Trophoblast cell (in vitro differentiated cells and primary cell): ENCODE results near the gene MEAK7.

Source experiments
- DNase-seq, 2 donors: peaks; one replicate each; pipeline ENCODE4 v3.0.0-alpha.2; 2016
- H2AFZ ChIP-seq: 2 replicates; pipeline ENCODE4 v1.6.1; 2013; ENCODE audit warnings: low read length, moderate library complexity, mild to moderate bottlenecking; ENCODE audit not compliant: insufficient read depth, poor library complexity
- H2AK5ac ChIP-seq: 2 replicates; pipeline ENCODE4 v1.6.1; 2013; ENCODE audit warnings: mild to moderate bottlenecking, low read length
- H2BK120ac ChIP-seq: 2 replicates; pipeline ENCODE4 v1.6.1; 2013; ENCODE audit warnings: low read length, mild to moderate bottlenecking, moderate library complexity; ENCODE audit not compliant: insufficient read depth, poor library complexity
- H2BK12ac ChIP-seq: 2 replicates; pipeline ENCODE4 v1.6.1; 2013; ENCODE audit warnings: mild to moderate bottlenecking, low read length, moderate library complexity
- H2BK5ac ChIP-seq: 2 replicates; pipeline ENCODE4 v1.6.1; 2013; ENCODE audit warnings: low read length, low read depth, moderate library complexity, mild to moderate bottlenecking; ENCODE audit not compliant: poor library complexity
- H3K14ac ChIP-seq: 2 replicates; pipeline ENCODE4 v1.6.1; 2013; ENCODE audit warnings: mild to moderate bottlenecking, low read length
- H3K18ac ChIP-seq: 2 replicates; pipeline ENCODE4 v1.6.1; 2013; ENCODE audit warnings: mild to moderate bottlenecking, low read length
- H3K23ac ChIP-seq: 2 replicates; pipeline ENCODE4 v1.6.1; 2013; ENCODE audit warnings: low read length
- H3K27ac ChIP-seq: 2 replicates; pipeline ENCODE4 v1.5.1; 2013; ENCODE audit warnings: low read depth, mild to moderate bottlenecking, inconsistent platforms, low read length, moderate library complexity
- H3K27me3 ChIP-seq: 2 replicates; pipeline ENCODE4 v1.6.1; 2013; ENCODE audit warnings: inconsistent platforms, mild to moderate bottlenecking, low read length, moderate library complexity; ENCODE audit not compliant: insufficient read depth
- H3K36me3 ChIP-seq, 2 experiments: 1 replicate in 1 of 2; 2 replicates in 1 of 2; pipeline ENCODE4 v1.6.1; 2013; ENCODE audit warnings: low read length in 2 of 2, mild to moderate bottlenecking in 2 of 2, moderate library complexity in 1 of 2; ENCODE audit not compliant: insufficient read depth in 2 of 2, control insufficient read depth in 1 of 2
- H3K4ac ChIP-seq: 2 replicates; pipeline ENCODE4 v1.6.1; 2013; ENCODE audit warnings: low read depth, mild to moderate bottlenecking, low read length, moderate library complexity
- H3K4me1 ChIP-seq, 2 experiments: 1 replicate in 1 of 2; 2 replicates in 1 of 2; pipeline ENCODE4 v1.6.1; 2013; ENCODE audit warnings: low read length in 2 of 2, mild to moderate bottlenecking in 2 of 2, moderate library complexity in 1 of 2; ENCODE audit not compliant: insufficient read depth in 2 of 2, control insufficient read depth in 1 of 2
- H3K4me2 ChIP-seq: 2 replicates; pipeline ENCODE4 v1.6.1; 2013; ENCODE audit warnings: inconsistent platforms, mild to moderate bottlenecking, low read length, moderate library complexity
- H3K4me3 ChIP-seq: 2 replicates; pipeline ENCODE4 v1.5.1; 2013; ENCODE audit warnings: mild to moderate bottlenecking, low read depth, low read length, inconsistent platforms
- H3K79me1 ChIP-seq: one replicate; pipeline ENCODE4 v1.6.1; 2013; ENCODE audit warnings: low read length
- H3K79me2 ChIP-seq: 2 replicates; pipeline ENCODE4 v1.6.1; 2013; ENCODE audit warnings: low read length, mild to moderate bottlenecking; ENCODE audit not compliant: control insufficient read depth, insufficient read depth, poor library complexity
- H3K9ac ChIP-seq: 2 replicates; pipeline ENCODE4 v1.6.1; 2013; ENCODE audit warnings: mild to moderate bottlenecking, low read length
- H3K9me3 ChIP-seq: 2 replicates; pipeline ENCODE4 v1.6.1; 2013; ENCODE audit warnings: low read depth, mild to moderate bottlenecking, control low read depth, inconsistent platforms, low read length; ENCODE audit not compliant: insufficient read depth
- H4K12ac ChIP-seq: 2 replicates; pipeline ENCODE4 v1.6.1; 2013; ENCODE audit warnings: low read depth, mild to moderate bottlenecking, low read length, moderate library complexity
- H4K8ac ChIP-seq: 2 replicates; pipeline ENCODE4 v1.6.1; 2013; ENCODE audit warnings: low read depth, mild to moderate bottlenecking, low read length, moderate library complexity
- H4K91ac ChIP-seq: one replicate; pipeline ENCODE4 v1.6.1; 2013; ENCODE audit warnings: low read depth, mild to moderate bottlenecking, low read length, moderate library complexity
- WGBS: extraction: QIAGEN DNeasy Blood & Tissue Kit; methylation state at CpG from one replicate; pipeline ENCODE4 v1.1.7; 2013; ENCODE audit warnings: missing lambda C conversion rate; ENCODE audit not compliant: insufficient read length, insufficient coverage; ENCODE audit errors: extremely low coverage; 5-methylcytosine and 5-hydroxymethylcytosine counted together

MEAK7 gene

DNA sequence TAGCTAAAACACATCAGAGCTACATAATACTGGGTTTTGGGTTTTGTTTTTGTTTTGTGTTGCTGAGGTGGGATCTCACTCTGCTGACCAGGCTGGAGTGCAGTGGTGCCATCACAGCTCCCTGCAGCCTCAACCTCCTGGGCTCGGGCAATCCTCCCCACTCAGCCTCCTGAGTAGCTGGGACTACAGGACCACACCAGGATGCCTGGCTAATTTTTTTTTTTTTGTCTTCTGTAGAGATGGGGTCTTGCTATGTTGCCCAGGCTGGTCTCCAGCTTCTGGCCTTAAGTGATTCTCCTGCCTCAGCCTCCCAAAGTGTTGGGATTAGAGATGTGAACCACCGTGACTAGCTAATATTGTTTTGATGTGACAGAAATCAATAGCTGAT lies 6.2 kb downstream of the MEAK7 start:
- no CpG with 5 or more reads among the region's 2 CpGs for WGBS

DNA sequence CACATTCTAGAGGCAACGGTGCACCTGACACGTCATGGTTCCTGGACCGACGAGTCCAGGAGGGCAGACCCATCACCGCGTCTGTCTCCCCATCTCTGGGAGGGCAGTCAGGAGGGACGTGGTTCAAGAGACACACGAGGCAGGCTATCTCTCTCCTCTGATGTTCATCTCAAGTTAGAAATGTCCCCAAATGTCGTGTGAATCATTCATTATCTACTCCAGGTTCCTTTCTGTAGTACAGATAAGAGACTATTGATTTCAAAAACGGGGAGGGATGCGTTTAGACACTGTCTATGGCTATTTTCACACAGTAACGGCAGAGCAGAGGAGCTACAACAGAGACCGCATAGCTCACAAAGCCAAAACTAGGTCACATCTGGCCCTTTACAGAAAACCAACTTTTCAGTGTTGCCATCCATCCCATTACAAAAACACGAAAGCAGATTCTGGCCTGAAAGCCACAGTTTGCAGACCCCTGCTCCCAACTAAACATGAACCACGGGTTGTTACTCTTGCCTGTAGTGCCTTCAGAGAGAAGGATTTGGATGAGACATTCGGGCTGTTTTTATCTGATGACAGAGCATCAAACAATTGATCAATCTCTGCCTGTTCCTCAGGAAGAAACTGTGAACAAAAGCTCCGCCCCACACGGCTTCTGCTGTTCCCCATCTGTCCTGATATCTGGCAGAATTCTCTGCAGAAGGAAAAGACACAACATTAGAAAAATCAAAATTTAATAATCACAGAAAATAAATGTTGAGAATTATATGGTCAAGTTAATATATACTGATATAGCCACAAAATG lies 6.8 kb downstream of the MEAK7 start:
- Histone ChIP-seq H3K79me2 (no peaks in the 10 kb centered on the region), H3K27me3 (no peaks in the 10 kb centered on the region), H3K4ac (no peak overlapping the region), H3K9me3 (peaks cover 7% of the 10 kb centered on the region), H3K36me3 (peaks cover 25 to 38% of the 10 kb centered on the region in 2 experiments), H3K14ac (no peak overlapping the region), H2AK5ac (no peak overlapping the region), H3K18ac (no peak overlapping the region), H3K23ac (no peak overlapping the region), H2BK12ac (no peak overlapping the region), H3K79me1 (no peaks in the 10 kb centered on the region), H4K91ac (no peak overlapping the region), H3K9ac (no peak overlapping the region), H3K27ac (no peak overlapping the region), H2BK5ac (no peak overlapping the region), H3K4me3 (no peak overlapping the region), H3K4me1 (peaks cover 14 to 27% of the 10 kb centered on the region in 2 experiments), H4K12ac (no peak overlapping the region), H3K4me2 (no peak overlapping the region), H2BK120ac (no peak overlapping the region), H4K8ac (no peak overlapping the region), H2AFZ (no peak overlapping the region)
- WGBS, result no CpG with 5 or more reads among the region's 18 CpGs
- DNase-seq, result no peak

More for the DNA sequence above, 6.2 kb downstream of the MEAK7 start:
- H4K91ac ChIP-seq, result no peak overlapping the region
- no peak overlapping the region for H4K8ac ChIP-seq
- no peak overlapping the region for H3K23ac ChIP-seq
- H3K36me3 ChIP-seq, result peaks cover 24 to 38% of the 10 kb centered on the region in 2 experiments
- no peak overlapping the region for H3K9ac ChIP-seq
- H4K12ac ChIP-seq, result no peak overlapping the region
- no peaks in the 10 kb centered on the region for H3K79me2 ChIP-seq
- H3K27me3 ChIP-seq, result no peaks in the 10 kb centered on the region
- H2AK5ac ChIP-seq, result no peak overlapping the region
- H3K4me1 ChIP-seq, result peaks cover 14 to 27% of the 10 kb centered on the region in 2 experiments
- no peak overlapping the region for H3K27ac ChIP-seq
- no peak for DNase-seq
- peaks cover 7% of the 10 kb centered on the region for H3K9me3 ChIP-seq
- H2BK5ac ChIP-seq, result no peak overlapping the region
- H2BK120ac ChIP-seq, result no peak overlapping the region
- no peak overlapping the region for H3K4me2 ChIP-seq
- no peaks in the 10 kb centered on the region for H3K79me1 ChIP-seq
- H3K4ac ChIP-seq, result no peak overlapping the region
- no peak overlapping the region for H2BK12ac ChIP-seq
- no peak overlapping the region for H2AFZ ChIP-seq
- H3K4me3 ChIP-seq, result no peak overlapping the region
- H3K18ac ChIP-seq, result no peak overlapping the region
- no peak overlapping the region for H3K14ac ChIP-seq

DNA sequence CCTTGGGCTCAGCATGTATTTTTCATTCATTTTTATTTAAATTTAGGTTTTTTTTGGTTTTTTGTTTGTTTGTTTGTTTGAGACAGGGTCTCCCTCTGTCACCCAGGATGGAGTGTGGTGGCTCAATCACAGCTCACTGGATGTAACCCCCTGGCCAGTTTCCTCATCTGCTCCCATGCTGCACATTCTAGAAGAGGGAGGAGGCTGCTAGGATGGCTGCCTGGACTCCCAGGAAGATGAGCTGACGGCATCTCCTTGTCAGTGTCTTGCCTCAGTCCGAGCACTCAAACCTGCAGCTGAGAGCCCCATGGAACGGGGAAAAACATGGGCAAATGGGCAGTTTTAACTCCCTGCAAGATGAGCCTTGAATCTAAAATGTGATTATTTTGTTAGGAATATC lies 7.5 kb downstream of the MEAK7 start:
- Histone ChIP-seq H2BK5ac (no peak overlapping the region), H4K91ac (no peak overlapping the region), H4K12ac (no peak overlapping the region), H4K8ac (no peak overlapping the region), H3K4me3 (no peak overlapping the region), H3K23ac (no peak overlapping the region), H3K4me2 (no peak overlapping the region), H3K4me1 (peaks cover 13 to 23% of the 10 kb centered on the region in 2 experiments), H3K79me2 (no peaks in the 10 kb centered on the region), H3K14ac (no peak overlapping the region), H3K27me3 (no peaks in the 10 kb centered on the region), H3K36me3 (peaks cover 24 to 37% of the 10 kb centered on the region in 2 experiments), H2BK12ac (no peak overlapping the region), H2BK120ac (no peak overlapping the region), H2AFZ (no peak overlapping the region), H3K4ac (no peak overlapping the region), H2AK5ac (no peak overlapping the region), H3K18ac (no peak overlapping the region), H3K9me3 (peaks cover 5% of the 10 kb centered on the region), H3K27ac (no peak overlapping the region), H3K79me1 (no peaks in the 10 kb centered on the region), H3K9ac (no peak overlapping the region)
- DNase-seq, result no peak
- no CpG with 5 or more reads among the region's 3 CpGs for WGBS

DNA sequence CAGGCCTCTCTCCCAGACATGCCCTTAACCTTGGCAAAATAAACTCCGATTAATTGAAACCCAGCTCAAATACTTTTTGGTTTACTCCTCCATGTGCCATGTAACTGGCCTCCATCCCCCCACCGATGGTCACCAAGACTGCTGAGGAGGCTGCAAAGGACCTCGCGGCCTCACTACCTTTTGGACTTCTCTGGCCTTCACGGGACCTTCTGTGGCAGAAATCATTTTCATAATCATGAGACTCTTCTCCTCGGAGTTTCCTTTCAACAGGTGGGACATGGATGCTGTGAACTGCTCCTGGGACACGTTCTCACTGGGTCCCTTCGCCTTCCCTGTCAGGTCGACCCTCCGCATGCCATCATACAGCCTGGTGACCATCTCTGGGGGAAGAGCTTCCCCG lies 9.0 kb downstream of the MEAK7 start:
- no peak overlapping the region for H3K14ac ChIP-seq
- no peaks in the 10 kb centered on the region for H3K27me3 ChIP-seq
- H2BK5ac ChIP-seq, result no peak overlapping the region
- no peak overlapping the region for H3K18ac ChIP-seq
- H3K4me2 ChIP-seq, result no peak overlapping the region
- no peak overlapping the region for H3K4me3 ChIP-seq
- no peak overlapping the region for H3K9ac ChIP-seq
- H2AK5ac ChIP-seq, result no peak overlapping the region
- no peak overlapping the region for H4K91ac ChIP-seq
- H2AFZ ChIP-seq, result no peak overlapping the region
- H2BK12ac ChIP-seq, result no peak overlapping the region
- no peak overlapping the region for H4K8ac ChIP-seq
- no peaks in the 10 kb centered on the region for H3K79me1 ChIP-seq
- no peak for DNase-seq
- no peak overlapping the region for H3K4ac ChIP-seq
- peaks cover 25 to 42% of the 10 kb centered on the region in 2 experiments for H3K36me3 ChIP-seq
- H3K9me3 ChIP-seq, result peaks cover 2% of the 10 kb centered on the region
- H3K23ac ChIP-seq, result no peak overlapping the region
- no peak overlapping the region for H2BK120ac ChIP-seq
- no peak overlapping the region for H3K27ac ChIP-seq
- H3K4me1 ChIP-seq, result peaks cover 6 to 12% of the 10 kb centered on the region in 2 experiments
- no CpG with 5 or more reads among the region's 11 CpGs for WGBS
- no peak overlapping the region for H4K12ac ChIP-seq
- no peaks in the 10 kb centered on the region for H3K79me2 ChIP-seq
